HL-60 (cell line): ENCODE data around the gene ALG6.

ENCODE experiments used
- DNase-seq, 2 experiments: peaks; one replicate each; pipeline ENCODE4 v3.0.0-alpha.2; 2010 to 2020; ENCODE audit warnings: low read depth in 1 of 2, low spot score in 1 of 2
- H3K27ac ChIP-seq: fragments of 250-450 bp; sonication (Bioruptor Pico); replicated peaks from 2 replicates; pipeline ENCODE4 v1.5.1; 2020; ENCODE audit warnings: mild to moderate bottlenecking, moderate library complexity
- H3K27me3 ChIP-seq: fragments of 250-450 bp; sonication (Bioruptor Pico); 2 replicates; pipeline ENCODE4 v1.5.1; 2021; ENCODE audit warnings: mild to moderate bottlenecking, moderate library complexity; ENCODE audit not compliant: insufficient read depth, poor library complexity, severe bottlenecking
- H3K4me3 ChIP-seq: replicated peaks from 2 replicates; pipeline ENCODE4 v1.5.1; 2011; ENCODE audit warnings: mild to moderate bottlenecking, control low read depth, low read length; ENCODE audit not compliant: insufficient read depth
- GABPA ChIP-seq: IDR thresholded peaks from 2 replicates; pipeline ENCODE4 v1.6.1; 2012; ENCODE audit warnings: low read depth
- POLR2AphosphoS5 ChIP-seq: IDR thresholded peaks from 2 replicates; pipeline ENCODE4 v1.6.1; 2012; ENCODE audit warnings: low read depth
- REST ChIP-seq: IDR thresholded peaks from 2 replicates; pipeline ENCODE4 v1.6.1; 2012; ENCODE audit warnings: low read depth; ENCODE audit not compliant: insufficient replicate concordance
- SPI1 ChIP-seq: IDR thresholded peaks from 2 replicates; pipeline ENCODE4 v1.6.1; 2012; ENCODE audit warnings: low read depth, mild to moderate bottlenecking, borderline replicate concordance
- long read RNA-seq: library from polyadenylated mRNA; unstranded; transcript quantifications from one replicate; pipeline ENCODE4 v2.0.0, GENCODE V29; 2020
- TF ChIP-seq, protein P1 (sequence below): IDR thresholded peaks from one replicate; pipeline ENCODE4 v1.5.1; 2011; ENCODE audit warnings: low read length, control low read depth, inconsistent platforms; ENCODE audit not compliant: insufficient read depth

The ALG6 gene
- long read RNA-seq, transcript ALG6-202 (15 exons, 3,371 nt) = major isoform, 11 of 21 reads
- long read RNA-seq, partial matches to known transcripts = 2 of 21 reads
- long read RNA-seq, other reads (novel, unspliced or antisense) = 6 of 21 reads

- TF ChIP-seq REST (no peak), POLR2AphosphoS5 (peak; percentile 84), SPI1 (no peak)
- peak within 1 kb of the TSS; percentile 83 for H3K27ac ChIP-seq
- H3K4me3 ChIP-seq = peak within 1 kb of the TSS; percentile 90
- no peaks in the 10 kb centered on the region for H3K27me3 ChIP-seq
- DNase-seq = peak; percentile 73 to 91
Measured at GRCh38 chr1:63367215-63368103, at the start of gene ALG6. Gene ALG6 (plus strand): TSS chr1:63367627. CDS start chr1:63370978, 3,351 bp downstream.

DNA sequence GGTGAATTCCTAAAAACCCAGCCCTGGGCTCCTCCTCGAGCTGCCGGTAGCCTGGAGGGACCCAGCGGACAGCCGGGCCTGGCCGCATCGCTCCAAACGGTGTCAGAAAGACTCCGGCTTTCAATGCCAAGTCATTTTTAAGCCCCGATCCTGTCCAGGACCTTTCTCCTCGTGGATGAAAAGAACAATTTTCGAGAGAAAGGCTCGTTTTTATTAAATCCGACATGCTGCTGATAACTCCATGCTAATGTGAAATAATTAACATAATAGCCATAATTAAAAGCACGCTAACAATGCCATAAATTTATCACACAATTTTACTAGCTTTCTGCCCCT, 49.6 kb upstream of the ALG6 start:
- Histone ChIP-seq H3K27me3 (peaks cover 64% of the 10 kb centered on the region), H3K27ac (no peak overlapping the region), H3K4me3 (peak overlapping the region; percentile 58)
- TF ChIP-seq REST = no peak
- no peak for TF ChIP-seq GABPA
- no peak for TF ChIP-seq POLR2AphosphoS5
- TF ChIP-seq, protein P1, sequence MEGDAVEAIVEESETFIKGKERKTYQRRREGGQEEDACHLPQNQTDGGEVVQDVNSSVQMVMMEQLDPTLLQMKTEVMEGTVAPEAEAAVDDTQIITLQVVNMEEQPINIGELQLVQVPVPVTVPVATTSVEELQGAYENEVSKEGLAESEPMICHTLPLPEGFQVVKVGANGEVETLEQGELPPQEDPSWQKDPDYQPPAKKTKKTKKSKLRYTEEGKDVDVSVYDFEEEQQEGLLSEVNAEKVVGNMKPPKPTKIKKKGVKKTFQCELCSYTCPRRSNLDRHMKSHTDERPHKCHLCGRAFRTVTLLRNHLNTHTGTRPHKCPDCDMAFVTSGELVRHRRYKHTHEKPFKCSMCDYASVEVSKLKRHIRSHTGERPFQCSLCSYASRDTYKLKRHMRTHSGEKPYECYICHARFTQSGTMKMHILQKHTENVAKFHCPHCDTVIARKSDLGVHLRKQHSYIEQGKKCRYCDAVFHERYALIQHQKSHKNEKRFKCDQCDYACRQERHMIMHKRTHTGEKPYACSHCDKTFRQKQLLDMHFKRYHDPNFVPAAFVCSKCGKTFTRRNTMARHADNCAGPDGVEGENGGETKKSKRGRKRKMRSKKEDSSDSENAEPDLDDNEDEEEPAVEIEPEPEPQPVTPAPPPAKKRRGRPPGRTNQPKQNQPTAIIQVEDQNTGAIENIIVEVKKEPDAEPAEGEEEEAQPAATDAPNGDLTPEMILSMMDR = no peak
- TF ChIP-seq SPI1 = no peak
- no peak for DNase-seq

- DNase-seq = no peak
Measured at GRCh38 chr1:63318201-63318979, 49.0 kb upstream of the ALG6 start.

More at GRCh38 chr1:63318201-63318979, 49.0 kb upstream of the ALG6 start:
- TF ChIP-seq, protein P1 = no peak
- TF ChIP-seq SPI1 (no peak), GABPA (no peak)
- no peak overlapping the region for H3K27ac ChIP-seq
- peaks cover 67% of the 10 kb centered on the region for H3K27me3 ChIP-seq
- H3K4me3 ChIP-seq = no peak overlapping the region
